SK-N-MC (cell line): ENCODE data around the gene HRNR.

ENCODE experiments used
- EZH2 ChIP-seq: fragments of 200-600 bp; sonication (generic); IDR thresholded peaks from one replicate; pipeline ENCODE4 v1.6.1; 2017; ENCODE audit warnings: antibody characterized with exemption
- POLR2AphosphoS5 ChIP-seq: IDR thresholded peaks from 2 replicates; pipeline ENCODE4 v1.6.1; 2012; ENCODE audit warnings: mild to moderate bottlenecking, low read depth, low read length, borderline replicate concordance

- TF ChIP-seq EZH2 (no peak), POLR2AphosphoS5 (no peak)
Measured at GRCh38 chr1:152182944-152183361, 41.0 kb downstream of the HRNR start.
